ENCODE data around the gene SLIT1. TPM values are rescaled to one million over a fixed set of nuclear protein-coding genes. Genes with fewer than 3 reads are reported as not detected.

The SLIT1 gene
- total RNA-seq, 2 donors from 2014 or later = 0.14 to 0.35 TPM

GRCh38 chr10:96991313-96991841 is 194.4 kb downstream of the SLIT1 start:
- H3K36me3 ChIP-seq = no peaks in the 10 kb centered on the region
- no peak for TF ChIP-seq CTCF (IDR thresholded peaks at IDR 0.05)
- peak; percentile 59 for ATAC-seq (ENCODE audit: insufficient number of reproducible peaks, low FRiP score, low read depth)
- H3K27me3 ChIP-seq (replicated peaks; ENCODE audit: insufficient read depth) = no peaks in the 10 kb centered on the region
- no peak for DNase-seq (ENCODE audit: low spot score)
- H3K27ac ChIP-seq = peak overlapping the region; percentile 52 to 55
- H3K4me3 ChIP-seq = peak overlapping the region; percentile 31
- no peaks in the 10 kb centered on the region for H3K9me3 ChIP-seq
- H3K4me1 ChIP-seq (ENCODE audit: control insufficient read depth in 1 of 2, low read depth in 2 of 2) = peaks cover 17 to 53% of the 10 kb centered on the region in 2 donors

GRCh38 chr10:96988426-96988825 is 197.3 kb downstream of the SLIT1 start:
- ATAC-seq (ENCODE audit: insufficient number of reproducible peaks, low FRiP score, low read depth) (no peak), DNase-seq (ENCODE audit: low spot score) (no peak)
- Histone ChIP-seq H3K36me3 (no peaks in the 10 kb centered on the region), H3K27me3 (replicated peaks; ENCODE audit: insufficient read depth) (no peaks in the 10 kb centered on the region), H3K4me1 (ENCODE audit: control insufficient read depth in 1 of 2, low read depth in 2 of 2) (peaks cover 13 to 38% of the 10 kb centered on the region in 2 donors), H3K4me3 (no peak overlapping the region), H3K9me3 (no peaks in the 10 kb centered on the region), H3K27ac (peak overlapping the region in 1 of 2 donors; percentile 37)
- no peak for TF ChIP-seq CTCF (IDR thresholded peaks at IDR 0.05)

GRCh38 chr10:96987842-96988175 is 197.9 kb downstream of the SLIT1 start:
- ATAC-seq (ENCODE audit: insufficient number of reproducible peaks, low FRiP score, low read depth) = no peak
- H3K27ac ChIP-seq = no peak overlapping the region

GRCh38 chr10:96987141-96987841 is 198.5 kb downstream of the SLIT1 start:
- no peak for ATAC-seq (ENCODE audit: insufficient number of reproducible peaks, low FRiP score, low read depth)
- TF ChIP-seq CTCF (IDR thresholded peaks at IDR 0.05) = no peak
- no peaks in the 10 kb centered on the region for H3K9me3 ChIP-seq
- no peak overlapping the region for H3K27ac ChIP-seq
- DNase-seq (ENCODE audit: low spot score) = no peak
- peaks cover 13 to 38% of the 10 kb centered on the region in 2 donors for H3K4me1 ChIP-seq (ENCODE audit: control insufficient read depth in 1 of 2, low read depth in 2 of 2)
- H3K27me3 ChIP-seq (replicated peaks; ENCODE audit: insufficient read depth) = no peaks in the 10 kb centered on the region
- H3K4me3 ChIP-seq = no peak overlapping the region
- no peaks in the 10 kb centered on the region for H3K36me3 ChIP-seq

More at GRCh38 chr10:96987842-96988175, 197.9 kb downstream of the SLIT1 start:
- Histone ChIP-seq H3K27me3 (replicated peaks; ENCODE audit: insufficient read depth) (no peaks in the 10 kb centered on the region), H3K4me1 (ENCODE audit: control insufficient read depth in 1 of 2, low read depth in 2 of 2) (peaks cover 13 to 38% of the 10 kb centered on the region in 2 donors), H3K9me3 (no peaks in the 10 kb centered on the region), H3K36me3 (no peaks in the 10 kb centered on the region), H3K4me3 (no peak overlapping the region)
- TF ChIP-seq CTCF (IDR thresholded peaks at IDR 0.05) = no peak
- no peak for DNase-seq (ENCODE audit: low spot score)

GRCh38 chr10:96986200-96986856 is 199.4 kb downstream of the SLIT1 start:
- ATAC-seq (ENCODE audit: insufficient number of reproducible peaks, low FRiP score, low read depth) (no peak), DNase-seq (ENCODE audit: low spot score) (no peak)
- no peak for TF ChIP-seq CTCF (IDR thresholded peaks at IDR 0.05)
- Histone ChIP-seq H3K4me3 (no peak overlapping the region), H3K36me3 (no peaks in the 10 kb centered on the region), H3K27me3 (replicated peaks; ENCODE audit: insufficient read depth) (no peaks in the 10 kb centered on the region), H3K27ac (no peak overlapping the region), H3K9me3 (no peaks in the 10 kb centered on the region), H3K4me1 (ENCODE audit: control insufficient read depth in 1 of 2, low read depth in 2 of 2) (peaks cover 12 to 31% of the 10 kb centered on the region in 2 donors)
